BE2C (cell line): ENCODE data around the gene SH3RF2.

Source experiments
- DNase-seq: peaks from one replicate; pipeline ENCODE4 v3.0.0-alpha.2; 2020
- H3K27me3 ChIP-seq: fragments of 250-450 bp; sonication (Bioruptor Pico); 2 replicates; pipeline ENCODE4 v1.5.1; 2020; ENCODE audit warnings: mild to moderate bottlenecking
- H3K36me3 ChIP-seq: fragments of 250-450 bp; sonication (Bioruptor Pico); 2 replicates; pipeline ENCODE4 v1.5.1; 2020; ENCODE audit warnings: mild to moderate bottlenecking
- H3K4me1 ChIP-seq: fragments of 250-450 bp; sonication (Bioruptor Pico); 2 replicates; pipeline ENCODE4 v1.5.1; 2020
- H3K4me3 ChIP-seq: 2 replicates; pipeline ENCODE4 v1.5.1; 2011; ENCODE audit warnings: low read depth, low read length
- H3K9me3 ChIP-seq: fragments of 250-450 bp; sonication (Bioruptor Pico); 2 replicates; pipeline ENCODE4 v1.5.1; 2020
- TF ChIP-seq, protein P1 (sequence below): IDR thresholded peaks from 2 replicates; pipeline ENCODE4 v1.5.1; 2012; ENCODE audit warnings: mild to moderate bottlenecking, low read depth, low read length

The SH3RF2 gene

DNA sequence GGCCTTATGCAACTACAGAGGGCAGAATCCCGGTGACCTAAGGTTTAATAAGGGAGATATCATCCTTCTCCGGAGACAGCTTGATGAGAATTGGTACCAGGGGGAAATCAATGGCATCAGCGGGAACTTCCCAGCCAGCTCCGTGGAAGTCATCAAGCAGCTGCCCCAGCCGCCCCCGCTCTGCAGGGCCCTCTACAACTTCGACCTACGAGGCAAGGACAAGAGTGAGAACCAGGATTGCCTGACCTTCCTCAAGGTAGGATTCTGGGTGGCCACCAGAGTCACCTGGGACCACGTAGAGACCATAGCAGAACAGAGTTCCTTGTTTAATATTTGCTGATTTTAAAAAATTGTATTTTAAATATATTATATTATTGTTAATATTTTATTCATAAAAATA lies 63.7 kb downstream of the SH3RF2 start:
- H3K4me1 ChIP-seq, result no peaks in the 10 kb centered on the region

DNA sequence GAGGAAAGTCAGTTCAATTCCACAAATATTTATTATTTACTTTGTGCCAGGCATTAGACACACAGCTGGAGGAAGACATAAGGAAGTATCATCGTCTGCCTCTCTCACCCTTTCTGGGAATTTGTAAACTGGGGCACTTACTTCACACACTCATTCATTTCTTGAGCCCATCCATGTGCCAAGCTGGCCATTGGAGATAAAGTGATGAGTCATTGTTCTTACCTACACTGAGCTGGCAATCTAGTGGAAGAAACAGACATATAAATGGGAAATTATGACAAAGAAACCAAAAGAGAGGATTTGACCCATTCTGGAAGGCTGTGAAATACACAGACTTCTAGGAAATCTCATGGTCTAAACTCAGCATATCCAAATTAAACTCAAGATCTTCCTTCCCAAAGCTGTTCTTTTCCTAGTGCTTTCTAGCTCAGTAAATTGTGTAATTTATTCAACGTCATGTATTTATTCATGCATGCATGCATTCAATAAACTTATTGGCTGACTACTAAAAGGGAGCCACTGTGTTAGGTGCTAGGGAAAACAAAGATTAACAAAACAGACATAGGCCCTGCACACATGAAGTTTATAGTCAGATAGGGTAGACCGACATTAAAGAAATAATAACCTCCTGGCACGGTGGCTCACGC lies 65.3 kb downstream of the SH3RF2 start:
- no peak for DNase-seq
- Histone ChIP-seq H3K9me3 (no peaks in the 10 kb centered on the region), H3K4me3 (no peak overlapping the region), H3K27me3 (no peaks in the 10 kb centered on the region; the same call in 1 of the 2 replicates), H3K4me1 (no peaks in the 10 kb centered on the region), H3K36me3 (no peaks in the 10 kb centered on the region)
- TF ChIP-seq, protein P1, sequence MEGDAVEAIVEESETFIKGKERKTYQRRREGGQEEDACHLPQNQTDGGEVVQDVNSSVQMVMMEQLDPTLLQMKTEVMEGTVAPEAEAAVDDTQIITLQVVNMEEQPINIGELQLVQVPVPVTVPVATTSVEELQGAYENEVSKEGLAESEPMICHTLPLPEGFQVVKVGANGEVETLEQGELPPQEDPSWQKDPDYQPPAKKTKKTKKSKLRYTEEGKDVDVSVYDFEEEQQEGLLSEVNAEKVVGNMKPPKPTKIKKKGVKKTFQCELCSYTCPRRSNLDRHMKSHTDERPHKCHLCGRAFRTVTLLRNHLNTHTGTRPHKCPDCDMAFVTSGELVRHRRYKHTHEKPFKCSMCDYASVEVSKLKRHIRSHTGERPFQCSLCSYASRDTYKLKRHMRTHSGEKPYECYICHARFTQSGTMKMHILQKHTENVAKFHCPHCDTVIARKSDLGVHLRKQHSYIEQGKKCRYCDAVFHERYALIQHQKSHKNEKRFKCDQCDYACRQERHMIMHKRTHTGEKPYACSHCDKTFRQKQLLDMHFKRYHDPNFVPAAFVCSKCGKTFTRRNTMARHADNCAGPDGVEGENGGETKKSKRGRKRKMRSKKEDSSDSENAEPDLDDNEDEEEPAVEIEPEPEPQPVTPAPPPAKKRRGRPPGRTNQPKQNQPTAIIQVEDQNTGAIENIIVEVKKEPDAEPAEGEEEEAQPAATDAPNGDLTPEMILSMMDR, result no peak

More for the DNA sequence above, 63.7 kb downstream of the SH3RF2 start:
- TF ChIP-seq, protein P1, result no peak
- no peak overlapping the region for H3K4me3 ChIP-seq
- DNase-seq, result no peak
- H3K36me3 ChIP-seq, result no peaks in the 10 kb centered on the region
- no peaks in the 10 kb centered on the region; the same call in 1 of the 2 replicates for H3K27me3 ChIP-seq
- no peaks in the 10 kb centered on the region for H3K9me3 ChIP-seq

DNA sequence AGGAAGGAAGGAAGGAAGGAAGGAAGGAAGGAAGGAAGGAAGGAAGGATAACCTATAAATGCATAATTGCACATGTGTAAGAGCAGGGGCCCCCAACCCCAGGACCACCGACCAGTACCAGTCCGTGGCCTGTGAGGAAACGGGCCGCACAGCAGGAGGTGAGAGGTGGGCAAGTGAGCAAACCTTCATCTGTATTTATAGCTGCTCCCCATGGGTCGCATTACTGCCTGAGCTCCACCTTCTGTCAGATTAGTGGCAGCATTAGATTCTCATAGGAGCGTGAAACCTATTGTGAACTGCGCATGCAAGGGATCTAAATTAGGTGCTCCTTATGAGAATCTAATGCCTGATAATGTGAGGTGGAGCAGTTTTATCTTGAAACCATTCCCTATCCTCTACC lies 66.1 kb downstream of the SH3RF2 start:
- TF ChIP-seq, protein P1, result no peak
- no peaks in the 10 kb centered on the region for H3K4me1 ChIP-seq
- H3K4me3 ChIP-seq, result no peak overlapping the region
- no peaks in the 10 kb centered on the region for H3K36me3 ChIP-seq
- no peaks in the 10 kb centered on the region; the same call in 1 of the 2 replicates for H3K27me3 ChIP-seq
- H3K9me3 ChIP-seq, result no peaks in the 10 kb centered on the region
- no peak for DNase-seq

DNA sequence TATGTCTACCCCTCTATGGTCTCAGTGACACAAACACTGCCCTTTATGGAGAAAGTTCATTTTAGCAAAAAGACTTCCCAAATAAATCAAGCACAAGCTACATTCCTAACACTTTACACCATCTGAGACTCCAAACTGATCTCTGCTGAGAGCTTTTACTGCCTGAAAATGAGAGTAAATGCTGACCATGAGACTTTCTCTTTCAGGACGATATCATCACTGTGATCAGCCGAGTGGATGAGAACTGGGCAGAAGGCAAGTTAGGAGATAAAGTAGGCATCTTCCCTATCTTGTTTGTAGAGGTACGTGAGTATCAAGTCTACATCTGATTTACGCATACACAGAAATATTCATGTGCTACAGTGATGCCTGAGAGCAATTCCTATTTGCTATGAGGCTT lies 67.5 kb downstream of the SH3RF2 start:
- H3K9me3 ChIP-seq, result no peaks in the 10 kb centered on the region
- no peaks in the 10 kb centered on the region for H3K4me1 ChIP-seq
- no peak for DNase-seq
- no peaks in the 10 kb centered on the region; the same call in 1 of the 2 replicates for H3K27me3 ChIP-seq
- H3K36me3 ChIP-seq, result no peaks in the 10 kb centered on the region
- H3K4me3 ChIP-seq, result no peak overlapping the region
- TF ChIP-seq, protein P1, result no peak

- H3K9me3 ChIP-seq, result no peaks in the 10 kb centered on the region
- no peaks in the 10 kb centered on the region for H3K36me3 ChIP-seq
- no peak for DNase-seq
- TF ChIP-seq, protein P1, result no peak
- H3K4me1 ChIP-seq, result no peaks in the 10 kb centered on the region
- H3K4me3 ChIP-seq, result no peak overlapping the region
- H3K27me3 ChIP-seq, result no peaks in the 10 kb centered on the region; the same call in 1 of the 2 replicates
Observed at GRCh38 chr5:146005264-146005663, 68.9 kb downstream of the SH3RF2 start.

GRCh38 chr5:146005723-146006122 lies 69.3 kb downstream of the SH3RF2 start:
- Histone ChIP-seq H3K4me1 (no peaks in the 10 kb centered on the region), H3K36me3 (no peaks in the 10 kb centered on the region), H3K27me3 (no peaks in the 10 kb centered on the region; the same call in 1 of the 2 replicates), H3K9me3 (no peaks in the 10 kb centered on the region), H3K4me3 (no peak overlapping the region)
- TF ChIP-seq, protein P1, result no peak
- no peak for DNase-seq
